H1 (cell line): ENCODE data around the gene SYTL1. TPM values are rescaled to one million over a fixed set of nuclear protein-coding genes. Genes with fewer than 3 reads are reported as not detected.

Source experiments
- CTCF ChIA-PET: fragments of 300-600 bp; sonication (Branson Sonifier 250); formaldehyde crosslinking; loops from one replicate; lab custom pipeline; 2021; ENCODE audit not compliant: partially characterized antibody; lab: Charles Lee
- POLR2A ChIA-PET: fragments of 300-600 bp; sonication (Branson Sonifier 250); formaldehyde crosslinking; loops from one replicate; lab custom pipeline; 2021; ENCODE audit warnings: inconsistent platforms; ENCODE audit not compliant: partially characterized antibody; lab: Charles Lee
- DNase-seq, 2 experiments: peaks; one replicate each; pipeline versions ENCODE4 v3.0.0 to v3.0.0-alpha.2; 2010 to 2022; ENCODE audit warnings: low spot score in 2 of 2, low read depth in 1 of 2, mixed read lengths in 1 of 2
- FAIRE-seq: peaks from 2 replicates; lab custom pipeline; 2011; peaks lifted over from hg19 to GRCh38; lab: Jason Lieb, UNC
- H2AFZ ChIP-seq: 2 replicates; pipeline ENCODE4 v1.8.1; 2012; ENCODE audit warnings: low read length, inconsistent platforms
- H2AK5ac ChIP-seq: 2 replicates; pipeline ENCODE4 v1.6.1; 2013; ENCODE audit warnings: low read depth, low read length
- H2BK120ac ChIP-seq: replicated peaks from 2 replicates; pipeline ENCODE3; 2013; ENCODE audit warnings: low read depth, low read length, inconsistent platforms
- H2BK12ac ChIP-seq: 2 replicates; pipeline ENCODE4 v1.6.1; 2013; ENCODE audit warnings: low read depth, low read length
- H2BK15ac ChIP-seq: 2 replicates; pipeline ENCODE4 v1.6.1; 2013; ENCODE audit warnings: low read length
- H2BK20ac ChIP-seq: 2 replicates; pipeline ENCODE4 v1.6.1; 2013; ENCODE audit warnings: low read length
- H2BK5ac ChIP-seq: 2 replicates; pipeline ENCODE4 v1.6.1; 2013; ENCODE audit warnings: low read depth, low read length
- H3K14ac ChIP-seq: 2 replicates; pipeline ENCODE4 v1.6.1; 2013; ENCODE audit warnings: inconsistent platforms; ENCODE audit not compliant: insufficient read length
- H3K18ac ChIP-seq: 2 replicates; pipeline ENCODE4 v1.6.1; 2013; ENCODE audit warnings: low read length; ENCODE audit errors: extremely low read depth
- H3K23ac ChIP-seq: 2 replicates; pipeline ENCODE4 v1.6.1; 2013; ENCODE audit warnings: inconsistent platforms; ENCODE audit not compliant: insufficient read length
- H3K23me2 ChIP-seq: 2 replicates; pipeline ENCODE4 v1.6.1; 2013; ENCODE audit warnings: low read depth, low read length
- H3K27ac ChIP-seq: 2 replicates; pipeline ENCODE4 v1.6.1; 2011; ENCODE audit warnings: low read depth, low read length, inconsistent platforms
- H3K27me3 ChIP-seq, 4 experiments: replicated peaks in 1 of 4; 1 replicate in 1 of 4; 2 replicates in 3 of 4; pipeline versions ENCODE4 v1.6.1 to v1.8.1; 2011 to 2013; ENCODE audit warnings: low read length in 3 of 4, mild to moderate bottlenecking in 3 of 4, inconsistent platforms in 2 of 4, mixed read lengths in 2 of 4, moderate library complexity in 1 of 4; ENCODE audit not compliant: control insufficient read depth in 3 of 4, insufficient read depth in 3 of 4; ENCODE audit errors: extremely low read depth in 1 of 4
- H3K36me3 ChIP-seq, 4 experiments: 2 replicates each; pipeline versions ENCODE4 v1.6.1 to v1.8.1; 2011 to 2013; ENCODE audit warnings: mild to moderate bottlenecking in 4 of 4, low read length in 3 of 4, moderate library complexity in 2 of 4, control low read depth in 1 of 4, inconsistent platforms in 1 of 4; ENCODE audit not compliant: insufficient read depth in 4 of 4, control insufficient read depth in 2 of 4
- H3K4ac ChIP-seq: replicated peaks from 2 replicates; pipeline ENCODE3; 2013; ENCODE audit warnings: low read length, low read depth, mixed read lengths, inconsistent platforms; ENCODE audit not compliant: insufficient read length
- H3K4me1 ChIP-seq, 4 experiments: replicated peaks in 1 of 4; 1 replicate in 1 of 4; 2 replicates in 3 of 4; pipeline versions ENCODE4 v1.6.1 to v1.8.1; 2011 to 2013; ENCODE audit warnings: low read length in 3 of 4, inconsistent platforms in 2 of 4, mixed read lengths in 1 of 4; ENCODE audit not compliant: insufficient read depth in 4 of 4, control insufficient read depth in 3 of 4
- H3K4me2 ChIP-seq, 2 experiments: 2 replicates each; pipeline versions ENCODE4 v1.6.1 to v1.8.1; 2011 to 2013; ENCODE audit warnings: low read depth in 2 of 2, low read length in 2 of 2, control low read depth in 1 of 2, inconsistent platforms in 1 of 2, mild to moderate bottlenecking in 1 of 2; ENCODE audit not compliant: insufficient read depth in 1 of 2
- H3K4me3 ChIP-seq, 4 experiments: fragments of 200-600, 300-600 bp in 1 of 4; sonication (generic), shearing (Covaris generic), sonication (Bioruptor Twin) in 1 of 4; 2 replicates each; pipeline versions ENCODE4 v1.5.1 to v1.8.1; 2011 to 2016; ENCODE audit warnings: low read length in 4 of 4, low read depth in 3 of 4, control low read depth in 2 of 4, inconsistent platforms in 2 of 4, mild to moderate bottlenecking in 2 of 4, mixed read lengths in 1 of 4, moderate library complexity in 1 of 4; ENCODE audit not compliant: insufficient read depth in 2 of 4; ENCODE audit errors: extremely low read depth in 1 of 4
- H3K56ac ChIP-seq: replicated peaks from 2 replicates; pipeline ENCODE3; 2013; ENCODE audit warnings: low read depth, mild to moderate bottlenecking, mixed read lengths, low read length, inconsistent platforms; ENCODE audit not compliant: insufficient read length
- H3K79me1 ChIP-seq: 2 replicates; pipeline ENCODE4 v1.6.1; 2013; ENCODE audit warnings: low read depth, low read length, control low read depth
- H3K79me2 ChIP-seq, 2 experiments: 2 replicates each; pipeline versions ENCODE4 v1.6.1 to v1.8.1; 2012 to 2013; ENCODE audit warnings: low read length in 2 of 2, mild to moderate bottlenecking in 2 of 2, inconsistent platforms in 1 of 2; ENCODE audit not compliant: insufficient read depth in 2 of 2, control insufficient read depth in 1 of 2
- H3K9ac ChIP-seq, 4 experiments: replicated peaks in 1 of 4; 1 replicate in 1 of 4; 2 replicates in 3 of 4; pipeline versions ENCODE4 v1.6.1 to v1.8.1; 2011 to 2013; ENCODE audit warnings: low read depth in 3 of 4, low read length in 3 of 4, control low read depth in 2 of 4, mild to moderate bottlenecking in 2 of 4, moderate library complexity in 2 of 4, inconsistent platforms in 1 of 4; ENCODE audit errors: extremely low read depth in 1 of 4
- H3K9me3 ChIP-seq, 2 experiments: 2 replicates each; pipeline versions ENCODE4 v1.6.1 to v1.8.1; 2012 to 2013; ENCODE audit warnings: mild to moderate bottlenecking in 2 of 2, moderate library complexity in 2 of 2, control low read depth in 1 of 2, inconsistent platforms in 1 of 2, low read depth in 1 of 2, low read length in 1 of 2, mixed read lengths in 1 of 2; ENCODE audit not compliant: insufficient read depth in 2 of 2
- H4K20me1 ChIP-seq, 2 experiments: replicated peaks in 1 of 2; 2 replicates each; pipeline versions ENCODE3 to v1.8.1; 2011 to 2013; ENCODE audit warnings: inconsistent platforms in 2 of 2, low read length in 2 of 2, mild to moderate bottlenecking in 1 of 2; ENCODE audit not compliant: insufficient read depth in 2 of 2, control insufficient read depth in 1 of 2
- H4K5ac ChIP-seq: 2 replicates; pipeline ENCODE4 v1.6.1; 2013; ENCODE audit warnings: low read length, low read depth, mixed read lengths, inconsistent platforms; ENCODE audit not compliant: insufficient read length
- H4K8ac ChIP-seq: 2 replicates; pipeline ENCODE4 v1.8.0; 2013; ENCODE audit warnings: mild to moderate bottlenecking, moderate library complexity, low read length, inconsistent platforms; ENCODE audit not compliant: insufficient read depth; ENCODE audit errors: extremely low read depth
- H4K91ac ChIP-seq: replicated peaks from 2 replicates; pipeline ENCODE3; 2013; ENCODE audit warnings: low read length, mixed read lengths, inconsistent platforms; ENCODE audit not compliant: insufficient read length
- CBX5 ChIP-seq: fragments of 300-800, 300-1000 bp; sonication (generic); IDR thresholded peaks from 2 replicates; pipeline ENCODE4 v1.7.1; 2016; ENCODE audit warnings: antibody characterized with exemption, low read length, low read depth
- EGR1 ChIP-seq: IDR thresholded peaks from 2 replicates; pipeline ENCODE4 v1.6.1; 2011; ENCODE audit warnings: low read depth, low read length, borderline replicate concordance
- GTF2F1 ChIP-seq: IDR thresholded peaks from 2 replicates; pipeline ENCODE4 v1.6.1; 2012; ENCODE audit warnings: low read depth, low read length, improper control_type of control experiment, borderline replicate concordance
- MAFK ChIP-seq: IDR thresholded peaks from 2 replicates; pipeline ENCODE4 v1.6.1; 2012; ENCODE audit warnings: low read depth, mild to moderate bottlenecking, improper control_type of control experiment, low read length
- RNF2 ChIP-seq: fragments of 200-900, 300-1000 bp; sonication (generic); IDR thresholded peaks from 2 replicates; pipeline ENCODE4 v1.7.1; 2016; ENCODE audit warnings: borderline replicate concordance, low read depth, mild to moderate bottlenecking, antibody characterized with exemption, low read length; ENCODE audit not compliant: poor library complexity, severe bottlenecking; ENCODE audit errors: missing control alignments
- SIRT6 ChIP-seq: IDR thresholded peaks from one replicate; pipeline ENCODE4 v1.7.1; 2012; ENCODE audit warnings: low read length, inconsistent platforms
- TAF7 ChIP-seq: optimal IDR thresholded peaks from 2 replicates; pipeline ENCODE3; 2011; ENCODE audit warnings: low read depth, mild to moderate bottlenecking, inconsistent platforms, low read length, moderate library complexity, borderline replicate concordance
- WGBS, 2 experiments: shearing (Covaris generic) in 1 of 2; methylation state at CpG; one replicate each; pipeline versions ENCODE4 v1.1.6 to v1.1.7; 2013 to 2015; ENCODE audit warnings: low lambda C conversion rate in 2 of 2, mixed read lengths in 2 of 2, inconsistent platforms in 1 of 2, low coverage in 1 of 2, missing lambda C conversion rate in 1 of 2; ENCODE audit not compliant: insufficient replicate concordance in 2 of 2, insufficient coverage in 1 of 2, insufficient read length in 1 of 2; ENCODE audit errors: extremely low coverage in 1 of 2, missing lambda C conversion rate in 1 of 2; 5-methylcytosine and 5-hydroxymethylcytosine counted together
- polyA plus RNA-seq, 7 experiments: library from polyadenylated mRNA; depleted of rRNA in 3 of 7; stranded (reverse) in 5 of 7; unstranded in 2 of 7; fragments of >200 nt in 5 of 7; fragments of 200-250 nt in 2 of 7; gene quantifications; 1 replicate in 5 of 7; 2 replicates in 1 of 7; 4 replicates in 1 of 7; pipeline versions ENCODE4 v1.2.1 to v1.2.3, GENCODE V29; 2011 to 2013; ENCODE audit warnings: missing spikeins in 2 of 7, mixed read lengths in 2 of 7
- total RNA-seq: library from RNA; stranded (reverse); fragmentation: NEBNext Ultra II Directional; extraction: Animal tissue kit (Norgen Biotek cat#: 25700); gene quantifications from 2 replicates; pipeline ENCODE4 v1.2.1, GENCODE V29; 2021
- TF ChIP-seq, protein P1 (sequence below): IDR thresholded peaks from 2 replicates; pipeline ENCODE4 v1.6.1; 2011; ENCODE audit warnings: low read depth, mild to moderate bottlenecking, low read length; ENCODE audit not compliant: insufficient read depth

SYTL1 gene
- total and polyA plus RNA-seq, 2 of the 8 experiments (the other 6 are each of a cell fraction or from before 2014, with no cell fraction given), result 6.4 to 19.5 TPM

DNA sequence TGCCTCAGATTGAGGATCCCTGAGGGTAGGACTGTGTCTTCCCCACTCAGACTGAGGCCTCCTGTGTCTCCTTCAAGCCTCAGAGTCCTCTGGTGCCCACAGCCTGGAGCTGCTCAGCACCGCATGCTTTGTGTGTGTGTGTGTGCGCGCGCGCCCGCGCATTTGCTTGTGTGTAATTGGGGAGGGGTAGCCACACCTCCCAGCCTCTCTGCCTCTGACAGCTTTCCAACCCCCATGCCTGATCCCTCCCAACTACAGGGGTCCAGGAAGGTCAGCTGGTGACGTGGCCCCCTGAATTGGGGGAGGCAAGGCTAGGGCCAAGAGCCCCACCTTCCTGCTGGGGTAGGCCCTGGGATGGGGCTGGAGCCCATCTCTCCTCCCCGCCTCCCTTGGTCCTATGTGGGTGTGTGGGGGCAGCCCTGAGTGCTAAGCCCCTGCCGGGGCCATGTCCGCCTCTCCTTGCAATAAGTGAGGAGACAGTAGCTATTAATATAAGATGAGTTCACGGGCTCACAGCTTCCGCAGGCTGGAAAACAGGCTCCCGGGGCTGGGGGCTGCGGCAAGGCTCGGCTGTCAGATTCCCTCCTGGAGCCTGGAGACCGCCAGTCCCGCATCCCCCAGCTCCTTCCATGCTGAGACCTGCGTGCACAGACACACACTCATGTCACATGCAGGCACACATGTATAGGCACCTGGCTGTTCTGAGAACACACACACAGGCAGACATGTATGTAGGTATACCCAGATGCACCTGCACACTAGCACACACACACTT is 57.6 kb downstream of the SYTL1 start:
- Histone ChIP-seq H3K27me3 (no peaks in the 10 kb centered on the region), H2BK5ac (no peak overlapping the region), H4K5ac (no peak overlapping the region), H3K4me2 (no peak overlapping the region), H3K56ac (no peak overlapping the region), H3K27ac (no peak overlapping the region), H3K9ac (no peak overlapping the region), H2BK15ac (peak overlapping the region; percentile 61; the same call in 1 of the 2 replicates), H3K9me3 (no peaks in the 10 kb centered on the region), H3K4me3 (no peak overlapping the region), H3K23me2 (no peaks in the 10 kb centered on the region), H3K36me3 (no peaks in the 10 kb centered on the region), H3K4ac (peak overlapping the region; percentile 45), H4K20me1 (peaks cover 2 to 4% of the 10 kb centered on the region in 2 experiments), H3K14ac (no peak overlapping the region), H3K79me1 (no peaks in the 10 kb centered on the region), H2AK5ac (no peak overlapping the region), H3K23ac (no peak overlapping the region), H2AFZ (no peak overlapping the region), H4K8ac (no peak overlapping the region), H3K4me1 (peaks cover 8 to 33% (median 13%) of the 10 kb centered on the region in 4 experiments), H3K18ac (no peak overlapping the region), H4K91ac (peak overlapping the region; percentile 38), H2BK20ac (0 out of 2 replicates have a peak overlapping the region, but pooled peaks have one; percentile 44), H3K79me2 (no peaks in the 10 kb centered on the region), H2BK120ac (no peak overlapping the region), H2BK12ac (peak overlapping the region; percentile 73; the same call in 1 of the 2 replicates)
- FAIRE-seq (no peak), DNase-seq (no peak)
- ChIA-PET CTCF (interaction anchor here (0.7 to 37.8 kb wide), 18 partner anchors 11 to 271 kb away, joined by 3 to 863 read pairs (median 5); partner anchors contain the start of genes AHDC1, GPR3, MAP3K6 and SYTL1), POLR2A (interaction anchor here (0.8 to 1.8 kb wide), 8 partner anchors 14 to 206 kb away, joined by 3 to 6 read pairs (median 4); partner anchors contain the start of gene MAP3K6)
- WGBS, 2 experiments, result 91% methylated on average over 19 of the region's 19 CpGs; no CpG with 5 or more reads in 1 of the 2 experiments
- TF ChIP-seq TAF7, result no peak
- no peak for TF ChIP-seq MAFK
- no peak for TF ChIP-seq EGR1
- TF ChIP-seq, protein P1, sequence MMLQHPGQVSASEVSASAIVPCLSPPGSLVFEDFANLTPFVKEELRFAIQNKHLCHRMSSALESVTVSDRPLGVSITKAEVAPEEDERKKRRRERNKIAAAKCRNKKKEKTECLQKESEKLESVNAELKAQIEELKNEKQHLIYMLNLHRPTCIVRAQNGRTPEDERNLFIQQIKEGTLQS, result no peak
- no peak for TF ChIP-seq CBX5
- TF ChIP-seq GTF2F1, result no peak
- TF ChIP-seq RNF2, result no peak
- no peak for TF ChIP-seq SIRT6
